ENCODE results near the gene SLC17A9.
A peak's percentile ranks its signal among the peaks of the same experiment; 100 is the strongest.

Gene SLC17A9

DNA sequence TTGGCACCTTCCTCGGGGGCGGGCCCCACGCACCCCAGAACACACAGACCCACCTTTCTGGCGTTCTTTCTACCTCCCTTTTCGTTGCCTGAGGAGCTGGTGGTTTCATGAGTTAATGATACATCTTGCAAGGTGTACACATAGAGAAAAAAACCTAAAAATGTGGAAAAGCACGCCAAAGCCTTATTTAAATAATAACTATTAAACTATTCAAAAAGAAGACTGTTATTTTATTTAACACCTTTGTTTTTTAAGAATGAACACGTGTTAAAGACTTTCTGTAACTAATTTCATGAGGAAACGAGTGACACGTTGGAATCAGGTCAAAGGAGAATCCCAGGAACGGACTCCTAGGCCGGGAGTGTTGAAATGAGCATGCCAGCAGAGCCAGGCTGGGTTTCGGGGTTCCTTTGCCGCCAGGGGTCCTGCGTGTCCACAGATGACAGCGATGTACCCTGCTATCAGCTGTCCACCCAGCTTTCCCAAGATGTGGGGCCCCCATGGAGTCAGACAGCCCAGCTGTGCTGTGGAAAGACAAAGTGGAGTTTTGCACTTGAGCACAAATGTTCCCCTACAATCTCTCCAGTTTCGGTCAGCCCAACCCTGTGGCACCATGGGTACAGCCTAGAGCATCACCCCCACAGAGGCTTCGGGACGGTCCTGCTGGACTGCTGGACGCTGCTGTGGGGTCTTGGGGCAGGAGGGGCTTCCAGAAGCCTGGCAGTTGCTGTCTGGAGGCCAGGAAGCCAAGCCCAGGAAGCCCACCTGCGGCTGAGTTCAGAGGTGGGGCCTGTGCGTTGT lies 16.1 kb downstream of the SLC17A9 start:
- no peak for DNase-seq (ENCODE audit: low read depth in 3 of 3)

DNA sequence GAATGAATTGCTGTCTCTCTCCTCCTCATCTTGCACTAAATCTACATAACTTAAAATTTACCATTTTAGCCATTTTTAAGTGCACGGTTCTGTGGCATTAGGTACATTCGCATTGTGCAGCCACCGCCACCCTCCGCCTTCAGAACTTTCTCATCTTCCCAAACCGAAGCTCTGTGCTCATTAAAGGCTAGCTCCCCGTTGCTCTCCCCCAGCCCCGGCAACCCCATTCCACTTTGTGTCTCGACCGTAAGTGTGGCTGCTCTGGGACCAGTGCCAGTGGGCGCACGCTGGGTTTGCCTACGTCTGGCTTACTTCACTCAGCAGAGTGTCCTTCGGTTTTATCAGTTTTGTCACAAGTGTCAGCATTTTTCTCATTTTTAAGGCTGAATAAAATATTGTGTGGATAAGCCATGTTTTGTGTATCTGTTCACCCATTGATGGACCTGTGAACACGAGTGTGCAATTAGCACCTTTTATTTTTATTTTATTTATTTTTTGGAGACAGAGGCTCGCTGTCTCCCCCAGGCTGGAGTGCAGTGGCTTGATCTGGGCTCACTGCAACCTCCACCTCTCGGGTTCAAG lies 16.8 kb downstream of the SLC17A9 start:
- DNase-seq (ENCODE audit: low read depth in 3 of 3) = no peak

DNA sequence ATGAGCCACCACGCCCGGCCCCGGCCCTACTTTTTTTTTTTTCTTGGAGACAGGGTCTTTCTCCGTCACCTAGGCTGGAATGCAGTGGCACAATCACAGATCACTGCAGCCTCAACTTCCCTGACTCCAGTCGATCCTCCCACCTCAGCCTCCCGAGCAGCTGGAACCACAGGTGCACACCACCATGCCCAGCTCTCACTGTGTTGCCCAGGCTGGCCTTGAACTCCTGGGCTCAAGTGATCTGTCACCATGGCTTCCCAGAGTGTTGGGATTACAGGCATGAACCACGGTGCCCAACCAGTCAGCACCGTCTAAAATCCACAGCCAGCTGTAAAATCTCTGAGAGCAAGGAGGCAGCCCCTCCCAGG lies 17.4 kb downstream of the SLC17A9 start:
- DNase-seq (ENCODE audit: low read depth in 3 of 3) = no peak

DNA sequence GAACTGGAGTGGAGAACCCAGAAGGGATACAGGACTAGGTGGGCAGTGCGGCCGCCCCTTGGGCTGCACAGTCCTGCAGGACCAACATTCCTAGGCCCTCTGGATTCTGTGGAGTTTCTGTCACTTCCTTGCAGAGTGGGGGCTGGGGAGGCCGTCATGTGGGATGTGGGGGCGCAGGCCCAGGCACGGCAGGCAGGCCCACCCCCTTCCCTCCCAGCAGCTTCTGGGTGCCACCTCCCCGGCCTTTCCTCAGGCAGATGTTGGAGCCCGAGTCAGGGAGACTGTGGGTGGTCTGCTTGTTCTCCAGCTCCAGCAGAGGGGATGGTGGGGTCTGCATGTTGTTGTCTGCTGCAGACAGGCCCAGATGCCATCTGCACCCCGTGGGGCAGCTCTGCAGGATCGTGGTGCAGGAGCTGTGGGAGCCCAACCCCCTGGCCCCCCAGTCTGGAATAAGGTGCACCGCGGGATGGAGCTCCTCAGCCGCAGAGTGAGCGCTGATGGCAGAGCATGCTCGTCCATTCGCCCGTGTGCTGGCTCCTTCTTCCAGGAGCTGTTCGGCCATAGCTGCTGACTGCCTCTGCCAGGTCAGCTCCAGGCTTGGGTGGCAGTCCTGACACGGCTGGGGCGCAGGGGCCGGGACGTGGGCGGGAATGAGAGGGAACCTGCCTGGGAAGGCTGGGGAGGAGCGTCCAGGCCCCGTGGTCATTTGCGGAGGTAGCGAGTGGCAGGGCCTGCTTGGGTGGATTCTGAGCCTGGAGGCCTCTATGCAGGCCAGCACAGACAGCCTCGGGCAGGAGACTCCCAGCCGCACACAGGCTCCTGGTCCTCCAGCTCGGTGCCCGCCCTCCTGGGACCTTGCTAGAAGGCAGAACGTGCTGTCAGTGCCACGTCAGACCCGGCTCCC lies 18.1 kb downstream of the SLC17A9 start:
- no peak for DNase-seq (ENCODE audit: low read depth in 3 of 3)

DNA sequence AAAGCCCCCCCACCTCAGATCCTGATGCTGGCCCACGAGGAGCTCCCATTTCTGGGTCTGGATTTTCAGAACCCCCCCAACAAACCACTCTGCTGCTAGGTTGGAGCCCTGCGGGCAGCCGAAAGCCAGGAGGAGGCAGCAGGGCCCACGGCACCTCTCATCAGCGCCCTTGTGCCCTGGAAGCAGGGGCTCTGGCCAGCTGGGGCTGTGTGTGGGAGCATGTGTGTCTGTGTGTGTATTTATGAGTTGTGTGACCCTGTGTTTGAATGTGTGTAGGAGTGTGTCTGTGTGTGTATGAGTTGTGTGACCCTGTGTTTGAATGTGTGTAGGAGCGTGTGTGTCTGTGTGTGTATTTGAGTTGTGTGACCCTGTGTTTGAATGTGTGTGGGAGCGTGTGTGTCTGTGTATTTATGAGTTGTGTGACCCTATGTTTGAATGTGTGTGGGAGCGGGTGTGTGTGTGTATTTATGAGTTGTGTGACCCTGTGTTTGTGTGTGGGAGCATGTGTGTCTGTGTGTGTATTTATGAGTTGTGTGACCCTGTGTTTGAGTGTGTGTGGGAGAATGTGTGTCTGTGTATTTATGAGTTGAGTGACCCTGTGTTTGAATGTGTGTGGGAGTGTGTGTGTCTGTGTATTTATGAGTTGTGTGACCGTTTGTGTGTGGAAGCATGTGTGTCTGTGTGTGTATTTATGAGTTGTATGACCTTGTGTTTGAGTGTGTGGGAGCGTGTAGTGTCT lies 18.9 kb downstream of the SLC17A9 start:
- no peak for DNase-seq (ENCODE audit: low read depth in 3 of 3)

DNA sequence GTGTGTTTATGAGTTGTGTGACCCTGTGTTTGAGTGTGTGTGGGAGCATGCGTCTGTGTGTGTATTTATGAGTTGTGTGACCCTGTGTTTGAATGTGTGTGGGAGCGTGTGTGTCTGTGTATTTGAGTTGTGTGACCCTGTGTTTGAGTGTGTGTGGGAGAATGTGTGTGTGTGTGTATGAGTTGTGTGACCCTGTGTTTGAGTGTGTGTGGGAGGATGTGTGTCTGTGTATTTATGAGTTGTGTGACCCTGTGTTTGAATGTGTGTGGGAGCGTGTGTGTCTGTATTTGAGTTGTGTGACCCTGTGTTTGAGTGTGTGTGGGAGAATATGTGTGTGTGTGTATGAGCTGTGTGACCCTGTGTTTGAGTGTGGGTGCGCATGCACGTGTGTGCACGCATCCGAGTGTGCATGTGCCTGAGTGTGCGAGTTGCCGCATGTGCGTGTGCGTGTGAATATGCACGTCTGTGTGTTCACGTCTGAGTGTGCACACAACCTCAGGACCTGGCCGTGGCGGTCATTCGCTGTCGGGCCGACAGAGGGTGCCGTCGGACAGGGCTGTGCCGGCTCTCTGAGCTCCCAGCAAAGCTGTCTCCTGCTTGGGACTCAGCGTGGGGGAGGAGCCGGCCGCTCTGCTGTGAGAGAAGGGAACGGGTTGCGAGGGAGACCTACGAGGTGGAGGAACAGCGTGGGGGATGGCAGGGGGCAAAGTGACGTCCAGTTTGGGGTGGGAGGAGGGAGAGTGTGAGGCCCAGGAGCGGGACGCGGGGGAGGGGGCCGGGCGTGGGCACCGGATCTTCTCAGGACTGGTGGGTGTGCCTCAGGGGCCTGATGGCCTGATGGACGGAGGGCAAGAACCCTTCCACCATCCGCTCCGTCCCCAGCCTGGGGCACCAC lies 19.7 kb downstream of the SLC17A9 start:
- peak; percentile 73 to 74 (median 73) for DNase-seq (ENCODE audit: low read depth in 3 of 3)

DNA sequence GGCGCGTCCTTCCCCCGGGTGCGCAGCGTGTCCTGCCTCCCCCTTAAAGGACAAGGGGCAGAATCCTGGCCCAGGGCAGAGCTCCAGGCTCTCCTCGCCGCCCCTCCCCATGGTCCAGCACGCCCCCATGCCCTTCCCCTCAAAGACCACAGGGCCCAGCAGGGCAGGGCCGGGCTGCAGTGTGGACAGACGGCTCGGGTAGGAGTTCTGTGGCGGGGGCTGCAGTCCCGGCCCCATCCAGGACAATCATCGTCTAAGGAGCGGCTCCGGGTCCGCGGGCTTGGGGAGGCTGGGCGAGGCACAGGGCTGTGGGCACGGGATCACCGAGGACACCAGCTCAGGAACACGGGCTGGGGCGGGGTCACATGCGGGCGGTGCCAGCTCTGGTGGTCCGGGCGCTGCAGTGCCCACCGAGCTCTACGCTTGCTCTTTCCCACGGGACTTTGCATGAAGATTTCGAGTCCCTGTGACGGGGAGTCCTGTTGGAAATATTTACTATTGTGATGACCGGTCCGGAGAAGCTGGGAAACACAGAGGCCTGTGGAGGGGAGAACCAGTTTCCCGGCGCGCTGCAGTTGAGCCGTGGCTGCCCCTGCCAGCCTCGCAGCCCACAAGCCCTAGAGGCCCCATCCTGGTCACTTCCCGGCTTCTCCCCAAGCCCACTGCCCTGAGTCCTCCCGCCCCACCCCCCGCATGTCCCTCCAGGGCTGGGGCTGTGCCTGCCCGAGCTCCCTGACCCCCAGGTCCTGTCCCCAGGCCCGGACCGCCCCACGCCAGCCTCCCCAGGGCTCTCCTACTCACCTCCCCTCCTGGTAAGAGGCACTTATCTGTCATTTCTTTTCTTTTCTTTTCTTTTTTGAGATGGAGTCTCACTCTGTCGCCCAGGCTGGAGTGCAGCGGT lies 20.6 kb downstream of the SLC17A9 start:
- DNase-seq (ENCODE audit: low read depth in 3 of 3) = no peak

DNA sequence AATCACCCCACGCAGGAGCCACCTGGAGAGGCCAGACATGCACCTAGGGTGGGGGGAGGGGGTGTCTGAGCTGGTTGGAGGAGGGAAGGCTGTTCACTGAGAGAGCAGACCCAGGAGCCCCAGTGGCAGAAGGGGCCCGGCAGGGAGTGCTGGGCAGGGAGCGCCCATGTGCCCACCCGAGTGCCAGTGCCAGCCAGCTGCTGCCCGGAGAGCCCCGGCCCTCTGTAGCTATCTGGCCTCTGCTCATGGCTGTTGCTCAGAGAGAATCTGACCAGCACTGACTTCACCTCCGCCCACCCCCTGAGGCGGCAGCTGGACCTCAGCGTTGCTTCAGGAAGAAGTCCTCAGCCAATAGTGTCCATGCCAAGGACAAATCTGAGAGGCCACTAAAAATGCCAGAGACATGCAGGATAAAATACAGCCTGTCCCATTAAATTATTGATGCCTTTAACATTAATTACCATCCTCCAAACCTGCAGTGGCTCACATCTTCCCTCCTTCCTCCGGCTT lies 22.8 kb downstream of the SLC17A9 start:
- no peak for DNase-seq (ENCODE audit: low read depth in 3 of 3)

DNA sequence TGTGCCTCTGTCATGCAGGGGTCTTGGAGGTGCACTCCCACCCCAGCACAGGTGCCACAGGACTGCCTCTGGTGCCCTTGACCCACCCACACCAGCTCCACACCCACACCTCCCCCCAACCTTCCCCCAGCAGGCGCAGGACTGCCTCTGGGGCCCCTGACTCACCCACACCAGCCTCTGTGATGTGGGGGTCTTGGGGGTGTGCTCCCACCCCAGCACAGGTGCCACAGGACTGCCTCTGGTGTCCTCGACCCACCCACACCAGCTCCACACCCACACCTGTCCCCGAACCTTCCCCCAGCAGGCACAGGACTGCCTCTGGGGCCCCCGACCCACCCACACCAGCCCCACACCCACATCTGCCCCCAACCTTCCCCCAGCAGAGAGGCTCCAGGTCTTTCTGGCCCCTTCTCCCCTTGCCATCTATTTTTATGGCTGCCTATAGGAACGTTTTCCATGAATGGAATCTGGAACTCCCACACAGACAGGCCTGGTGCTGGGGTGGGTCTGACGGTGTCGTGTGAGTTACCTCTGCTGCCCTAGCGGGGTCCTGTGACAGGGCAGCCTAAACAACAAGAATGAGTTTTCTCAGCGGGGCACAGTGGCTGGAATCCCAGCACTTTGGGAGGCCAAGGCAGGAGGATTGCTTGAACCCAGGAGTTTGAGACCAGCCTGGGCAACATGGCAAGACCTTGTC lies 23.5 kb downstream of the SLC17A9 start:
- no peak for DNase-seq (ENCODE audit: low read depth in 3 of 3)

DNA sequence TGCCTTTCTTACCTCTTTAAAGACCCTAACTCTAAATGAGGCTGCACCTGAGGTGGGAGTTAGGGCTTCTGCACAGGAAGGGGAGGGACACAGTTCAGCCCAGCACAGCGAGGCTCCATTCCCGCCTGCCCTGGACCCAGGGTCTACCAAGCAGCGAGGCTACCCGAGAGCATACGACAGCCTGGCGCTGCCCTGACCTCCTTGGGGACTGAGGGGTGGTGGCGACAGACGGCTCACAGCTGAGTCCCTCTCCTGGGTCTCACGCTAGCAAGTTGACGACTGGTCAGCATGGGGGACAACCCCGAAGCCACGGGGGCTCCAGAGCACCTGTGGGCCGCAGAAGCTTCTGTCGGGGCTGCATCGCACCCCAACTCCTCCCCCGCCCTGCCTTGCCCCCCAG lies 24.4 kb downstream of the SLC17A9 start:
- no peak for DNase-seq (ENCODE audit: low read depth in 3 of 3)

DNA sequence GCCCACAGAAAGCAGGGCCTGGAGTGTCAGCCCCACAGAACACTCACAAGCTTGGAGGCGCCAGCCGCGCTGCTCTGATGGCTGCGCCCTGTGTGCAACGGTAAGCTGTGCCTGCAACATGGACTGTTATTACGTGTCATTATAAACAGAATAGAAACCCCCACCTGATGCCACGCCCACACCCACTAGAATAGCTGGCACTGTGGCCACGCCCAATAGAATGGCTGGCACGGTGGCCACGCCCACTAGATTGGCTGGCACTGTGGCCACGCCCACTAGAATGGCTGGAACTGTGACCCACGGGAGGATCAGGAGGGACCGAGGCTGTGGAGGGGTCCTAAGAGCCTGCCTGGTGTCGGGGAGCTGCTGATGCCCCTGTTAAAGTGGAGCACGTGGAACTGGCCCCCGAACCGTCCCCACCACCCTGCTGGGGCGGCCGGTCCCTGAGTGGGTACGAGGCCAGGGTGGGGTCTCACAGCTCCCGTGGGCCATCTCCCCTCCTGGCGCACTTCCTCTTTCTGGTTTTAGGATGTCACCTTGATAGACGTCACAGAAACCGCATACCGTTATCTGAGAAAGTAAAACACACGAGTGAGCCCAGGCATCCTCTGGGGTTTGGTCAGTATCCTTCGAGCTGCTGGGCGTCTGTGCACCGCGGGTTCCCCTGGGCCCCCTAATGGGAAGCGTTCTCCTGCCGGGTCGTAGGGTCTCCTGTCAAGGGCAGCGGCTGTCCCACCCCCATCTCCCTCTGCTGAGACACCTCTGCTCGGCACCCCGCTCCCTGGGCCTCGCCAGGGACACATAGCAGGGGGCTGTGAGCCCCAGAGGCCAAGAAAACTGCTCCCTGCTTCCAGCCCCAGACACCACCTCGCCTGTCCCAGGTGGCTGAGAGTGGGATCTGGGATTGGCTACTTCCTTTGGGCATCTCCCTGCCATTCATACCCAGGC lies 25.4 kb downstream of the SLC17A9 start:
- DNase-seq (ENCODE audit: low read depth in 3 of 3) = peak; percentile 53 to 78 (median 74)

DNA sequence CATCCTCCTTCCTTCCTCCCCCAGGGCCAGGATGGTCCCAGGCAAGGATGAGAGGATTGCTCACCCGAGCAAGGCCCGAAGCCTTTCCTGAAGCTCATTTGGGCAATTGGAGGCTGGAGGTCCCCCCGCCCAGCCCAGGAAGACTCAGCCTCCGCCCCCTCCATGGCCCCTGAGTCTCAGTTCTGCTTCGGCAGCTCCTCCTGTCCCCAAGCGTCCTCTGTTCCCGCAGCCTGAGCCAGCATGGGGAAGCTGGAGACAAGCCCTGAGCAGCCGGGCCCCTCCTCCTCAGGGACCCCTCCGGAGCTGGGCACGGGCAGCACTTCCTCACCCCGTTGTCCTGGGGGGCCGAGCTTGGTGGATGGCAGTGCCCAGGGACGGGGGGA lies 26.0 kb downstream of the SLC17A9 start:
- DNase-seq (ENCODE audit: low read depth in 3 of 3) = no peak

DNA sequence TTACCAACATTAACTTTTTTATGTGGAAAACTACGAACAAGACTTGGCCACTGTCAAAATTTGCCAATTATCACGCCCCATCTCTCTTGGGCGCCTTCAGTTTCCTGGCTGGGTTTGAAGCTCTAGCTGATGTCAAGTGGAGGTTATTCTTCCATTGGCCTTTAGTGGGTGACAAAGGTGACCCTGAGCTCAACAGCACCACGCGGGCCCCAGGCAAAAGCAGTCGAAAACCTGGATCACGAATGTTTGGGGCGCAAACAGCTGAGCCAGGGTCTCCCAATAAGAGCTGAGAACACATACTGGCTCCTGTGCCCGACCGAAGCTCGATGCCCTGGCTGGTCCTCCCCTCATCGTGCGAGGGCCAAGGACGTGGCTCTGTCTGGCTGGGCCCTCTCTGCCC lies 26.8 kb downstream of the SLC17A9 start:
- no peak for DNase-seq (ENCODE audit: low read depth in 3 of 3)

DNA sequence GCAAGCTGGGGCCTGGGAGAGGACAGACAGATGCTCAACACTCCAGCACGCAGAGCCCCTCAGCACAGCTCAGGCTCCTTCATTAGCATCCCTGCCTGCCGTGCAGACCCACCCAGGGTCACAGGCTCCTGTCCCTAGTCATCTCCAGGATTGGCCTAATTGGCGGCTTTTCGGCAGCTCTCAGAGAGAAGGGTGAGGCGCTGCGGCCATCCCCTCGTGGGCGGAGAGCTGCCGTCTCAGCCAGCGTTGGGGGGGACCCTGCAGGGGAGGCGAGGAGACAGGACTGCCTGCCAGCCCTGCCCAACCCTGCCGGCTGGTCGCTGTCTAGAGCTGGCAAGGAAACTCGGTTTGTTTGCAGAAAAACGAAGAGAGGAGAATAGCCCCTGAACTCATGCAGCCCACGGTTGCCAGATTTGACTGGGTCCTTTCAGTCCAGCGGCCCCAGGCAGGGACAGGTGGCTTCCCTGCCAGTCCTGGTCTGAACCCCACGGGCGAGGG lies 27.4 kb downstream of the SLC17A9 start:
- no peak for DNase-seq (ENCODE audit: low read depth in 3 of 3)

DNA sequence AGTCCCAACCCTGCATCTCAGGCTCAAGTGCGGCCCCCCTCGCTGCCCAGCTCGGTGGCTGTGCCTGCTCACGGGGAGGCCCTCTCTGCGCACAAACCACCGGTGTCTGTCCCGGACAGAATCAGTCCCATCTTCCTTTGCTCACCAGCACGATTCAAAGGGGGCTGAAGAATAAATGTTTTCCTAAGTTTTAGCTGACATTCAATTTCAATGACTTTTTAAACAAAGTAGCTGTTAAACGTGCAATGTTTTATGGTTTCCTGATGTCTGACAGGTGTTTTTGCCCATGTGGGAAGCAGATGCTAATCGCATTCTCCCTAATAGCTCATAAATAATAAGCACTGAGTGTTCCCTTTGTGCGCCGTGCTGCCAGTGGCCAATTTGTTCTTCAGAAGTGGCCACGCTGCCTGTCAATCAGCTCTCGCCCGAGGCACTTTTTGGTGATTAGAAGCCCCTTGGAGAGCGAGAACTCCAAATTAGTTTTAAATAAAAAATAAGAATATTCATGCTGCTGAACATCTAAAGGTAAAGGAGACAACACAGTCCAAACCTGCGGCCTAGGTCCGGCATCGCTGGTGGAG lies 28.0 kb downstream of the SLC17A9 start:
- no peak for DNase-seq (ENCODE audit: low read depth in 3 of 3)

DNA sequence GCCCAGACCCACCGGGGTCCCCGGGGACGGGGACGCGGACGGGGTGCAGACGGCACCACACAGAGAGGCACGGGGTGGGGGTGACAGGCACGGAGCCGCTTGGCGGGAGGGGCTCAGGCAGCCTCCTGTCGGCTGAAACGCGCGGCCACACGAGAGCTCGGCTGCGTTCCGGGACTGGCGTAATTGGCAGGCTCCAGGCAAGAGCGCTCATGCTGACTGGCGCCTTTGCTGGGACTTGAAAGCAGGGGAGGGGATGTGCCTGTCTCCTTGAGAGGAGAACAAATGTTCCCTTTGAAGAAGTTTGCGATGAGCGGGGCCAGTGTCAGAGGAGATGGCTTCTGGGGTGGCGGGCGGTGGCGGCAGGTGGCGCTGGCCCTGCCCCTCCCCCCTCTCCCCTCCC lies 28.5 kb downstream of the SLC17A9 start:
- DNase-seq (ENCODE audit: low read depth in 3 of 3) = peak in 1 of 3 experiments; percentile 13
